22Rv1 (cell line): ENCODE measurements around the gene EDN2.

Experiments used
- H3K27ac ChIP-seq: fragments of 450-650 bp; 2 replicates; pipeline ENCODE4 v1.5.1; 2017
- CTCF ChIP-seq: fragments of 450-650 bp; IDR thresholded peaks from 2 replicates; pipeline ENCODE4 v1.5.1; 2017; ENCODE audit warnings: mild to moderate bottlenecking
- ZFX ChIP-seq: fragments of 450-650 bp; IDR thresholded peaks from 2 replicates; pipeline ENCODE4 v1.6.1; 2017; ENCODE audit warnings: antibody characterized with exemption, borderline replicate concordance

Gene EDN2

GRCh38 chr1:41480204-41481108, 4.0 kb downstream of the EDN2 start:
- H3K27ac ChIP-seq, result peak overlapping the region; percentile 84
- TF ChIP-seq ZFX, result no peak
- TF ChIP-seq CTCF, result no peak

- H3K27ac ChIP-seq, result peak overlapping the region; percentile 84
- no peak for TF ChIP-seq ZFX
- no peak for TF ChIP-seq CTCF
Observed at GRCh38 chr1:41479808-41480160, 4.7 kb downstream of the EDN2 start.

- no peak for TF ChIP-seq ZFX
- no peak for TF ChIP-seq CTCF
Observed at GRCh38 chr1:41479000-41479807, 5.3 kb downstream of the EDN2 start.

GRCh38 chr1:41478118-41478748, 6.2 kb downstream of the EDN2 start:
- peak overlapping the region; percentile 84 for H3K27ac ChIP-seq
- no peak for TF ChIP-seq ZFX
- no peak for TF ChIP-seq CTCF

More at GRCh38 chr1:41479000-41479807, 5.3 kb downstream of the EDN2 start:
- H3K27ac ChIP-seq, result peak overlapping the region; percentile 84

- H3K27ac ChIP-seq, result peak overlapping the region; percentile 84
Observed at GRCh38 chr1:41476807-41477361, 7.6 kb downstream of the EDN2 start.

More at GRCh38 chr1:41476807-41477361, 7.6 kb downstream of the EDN2 start:
- TF ChIP-seq CTCF (no peak), ZFX (no peak)
